Measurements from ENCODE around the gene MDN1. TPM values are rescaled to one million over a fixed set of nuclear protein-coding genes. Genes with fewer than 3 reads are reported as not detected.

The MDN1 gene
- polyA plus RNA-seq, 1 of the 3 experiments (the other 2 are of a cell fraction), result 8.5 TPM

DNA sequence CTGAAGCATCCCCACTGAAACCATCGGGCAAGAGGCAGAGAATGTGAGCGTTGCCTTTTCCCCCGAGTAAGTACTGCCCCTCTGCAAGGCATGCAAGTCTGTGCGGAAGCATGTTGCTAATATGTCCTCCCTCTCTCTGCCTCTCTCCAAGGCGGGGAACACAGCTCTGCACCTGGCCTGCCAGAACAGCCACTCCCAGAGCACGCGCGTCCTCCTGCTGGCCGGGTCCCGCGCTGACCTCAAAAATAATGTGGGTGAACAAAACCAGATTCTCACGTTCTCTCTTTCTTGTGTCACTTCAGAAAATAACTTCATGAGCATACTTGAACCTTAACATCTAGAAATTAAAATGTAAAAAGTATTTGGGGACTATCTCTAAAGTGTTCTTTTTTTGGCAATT, 207.5 kb downstream of the MDN1 start:
- 92% methylated on average over 12 of the region's 12 CpGs for WGBS (ENCODE audit: low lambda C conversion rate)
- Histone ChIP-seq H3K9me3 (no peaks in the 10 kb centered on the region), H3K4me2 (no peak overlapping the region), H3F3A (replicated peaks; ENCODE audit: insufficient read depth) (no peaks in the 10 kb centered on the region), H3K36me3 (replicated peaks in 1 of 2; ENCODE audit: control insufficient read depth in 1 of 2, insufficient read depth in 2 of 2, low read length in 1 of 2) (no peaks in the 10 kb centered on the region), H3K9ac (no peak overlapping the region), H3K27me3 (ENCODE audit: insufficient read depth) (no peaks in the 10 kb centered on the region), H3K4me1 (ENCODE audit: control insufficient read depth in 1 of 2, insufficient read depth in 2 of 2, low read depth in 1 of 2, low read length in 1 of 2) (no peaks in the 10 kb centered on the region), H3K79me2 (ENCODE audit: insufficient read depth) (no peaks in the 10 kb centered on the region), H3K9me2 (no peaks in the 10 kb centered on the region), H3K27ac (ENCODE audit: low read depth in 2 of 2, low read length in 1 of 2) (no peak overlapping the region), H4K20me1 (ENCODE audit: insufficient read depth) (no peaks in the 10 kb centered on the region), H2AFZ (ENCODE audit: low read depth) (no peak overlapping the region), H3K4me3 (ENCODE audit: low read depth in 2 of 2, low read length in 1 of 2) (no peak overlapping the region)
- TF ChIP-seq RXRA (IDR thresholded peaks at IDR 0.05; ENCODE audit: borderline replicate concordance, low read depth), result no peak
- TF ChIP-seq, protein P1, sequence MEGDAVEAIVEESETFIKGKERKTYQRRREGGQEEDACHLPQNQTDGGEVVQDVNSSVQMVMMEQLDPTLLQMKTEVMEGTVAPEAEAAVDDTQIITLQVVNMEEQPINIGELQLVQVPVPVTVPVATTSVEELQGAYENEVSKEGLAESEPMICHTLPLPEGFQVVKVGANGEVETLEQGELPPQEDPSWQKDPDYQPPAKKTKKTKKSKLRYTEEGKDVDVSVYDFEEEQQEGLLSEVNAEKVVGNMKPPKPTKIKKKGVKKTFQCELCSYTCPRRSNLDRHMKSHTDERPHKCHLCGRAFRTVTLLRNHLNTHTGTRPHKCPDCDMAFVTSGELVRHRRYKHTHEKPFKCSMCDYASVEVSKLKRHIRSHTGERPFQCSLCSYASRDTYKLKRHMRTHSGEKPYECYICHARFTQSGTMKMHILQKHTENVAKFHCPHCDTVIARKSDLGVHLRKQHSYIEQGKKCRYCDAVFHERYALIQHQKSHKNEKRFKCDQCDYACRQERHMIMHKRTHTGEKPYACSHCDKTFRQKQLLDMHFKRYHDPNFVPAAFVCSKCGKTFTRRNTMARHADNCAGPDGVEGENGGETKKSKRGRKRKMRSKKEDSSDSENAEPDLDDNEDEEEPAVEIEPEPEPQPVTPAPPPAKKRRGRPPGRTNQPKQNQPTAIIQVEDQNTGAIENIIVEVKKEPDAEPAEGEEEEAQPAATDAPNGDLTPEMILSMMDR (IDR thresholded peaks at IDR 0.05), result 0 out of 2 replicates have a peak, but pooled peaks have one; percentile 14
- ChIA-PET POLR2A (interaction anchor here (0.5 kb wide), 1 partner anchor 464 kb away, joined by 4 read pairs; no protein-coding TSS in a partner anchor), CTCF (interaction anchor here (1.6 kb wide), 1 partner anchor 180 kb away, joined by 5 read pairs; no protein-coding TSS in a partner anchor)
- no peak for DNase-seq

DNA sequence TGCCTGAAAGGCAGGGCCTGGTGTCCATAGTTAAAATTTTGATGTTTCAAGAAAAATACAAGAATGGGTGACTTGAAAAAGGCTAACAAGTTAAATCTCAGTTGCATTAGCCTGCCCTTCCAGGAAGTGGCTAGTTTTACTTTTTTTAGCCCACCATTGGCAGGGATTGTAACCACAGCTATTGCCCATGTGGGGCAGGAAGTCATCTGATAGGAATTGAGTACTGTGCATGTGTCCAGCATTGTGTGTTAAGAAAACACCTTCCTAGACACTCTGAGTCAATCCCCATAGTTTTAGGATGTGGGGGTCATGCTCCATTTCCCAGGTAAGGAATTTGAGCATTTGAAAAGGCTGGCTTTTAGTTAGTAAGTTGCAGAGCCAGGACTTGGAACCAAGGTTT, 207.9 kb downstream of the MDN1 start:
- ChIA-PET CTCF (no interaction called here), POLR2A (interaction anchor here (0.5 kb wide), 1 partner anchor 464 kb away, joined by 4 read pairs; no protein-coding TSS in a partner anchor)
- no peak for TF ChIP-seq NFIC (IDR thresholded peaks at IDR 0.05; ENCODE audit: borderline replicate concordance)
- no peak for TF ChIP-seq JUND (IDR thresholded peaks at IDR 0.05)
- no peak for TF ChIP-seq SIN3A (IDR thresholded peaks at IDR 0.05; ENCODE audit: borderline replicate concordance, low read depth, low read length)
- TF ChIP-seq RAD21 (IDR thresholded peaks at IDR 0.05; ENCODE audit: low read length), result no peak
- no peak for TF ChIP-seq USF1 (IDR thresholded peaks at IDR 0.05; ENCODE audit: borderline replicate concordance, low read depth)
- no peaks in the 10 kb centered on the region for H3K36me3 ChIP-seq (replicated peaks in 1 of 2; ENCODE audit: control insufficient read depth in 1 of 2, insufficient read depth in 2 of 2, low read length in 1 of 2)
- H3K79me2 ChIP-seq (ENCODE audit: insufficient read depth), result no peaks in the 10 kb centered on the region
- H3F3A ChIP-seq (replicated peaks; ENCODE audit: insufficient read depth), result no peaks in the 10 kb centered on the region
- DNase-seq, result no peak
- no peak overlapping the region for H3K27ac ChIP-seq (ENCODE audit: low read depth in 2 of 2, low read length in 1 of 2)
- H4K20me1 ChIP-seq (ENCODE audit: insufficient read depth), result no peaks in the 10 kb centered on the region
- no peaks in the 10 kb centered on the region for H3K9me2 ChIP-seq
- H3K4me2 ChIP-seq, result 0 out of 2 replicates have a peak overlapping the region, but pooled peaks have one; percentile 10
- H3K4me3 ChIP-seq (ENCODE audit: low read depth in 2 of 2, low read length in 1 of 2), result no peak overlapping the region
- no peaks in the 10 kb centered on the region for H3K4me1 ChIP-seq (ENCODE audit: control insufficient read depth in 1 of 2, insufficient read depth in 2 of 2, low read depth in 1 of 2, low read length in 1 of 2)
- H3K9ac ChIP-seq, result no peak overlapping the region
- no peaks in the 10 kb centered on the region for H3K27me3 ChIP-seq (ENCODE audit: insufficient read depth)
- no peaks in the 10 kb centered on the region for H3K9me3 ChIP-seq
- H2AFZ ChIP-seq (ENCODE audit: low read depth), result no peak overlapping the region

DNA sequence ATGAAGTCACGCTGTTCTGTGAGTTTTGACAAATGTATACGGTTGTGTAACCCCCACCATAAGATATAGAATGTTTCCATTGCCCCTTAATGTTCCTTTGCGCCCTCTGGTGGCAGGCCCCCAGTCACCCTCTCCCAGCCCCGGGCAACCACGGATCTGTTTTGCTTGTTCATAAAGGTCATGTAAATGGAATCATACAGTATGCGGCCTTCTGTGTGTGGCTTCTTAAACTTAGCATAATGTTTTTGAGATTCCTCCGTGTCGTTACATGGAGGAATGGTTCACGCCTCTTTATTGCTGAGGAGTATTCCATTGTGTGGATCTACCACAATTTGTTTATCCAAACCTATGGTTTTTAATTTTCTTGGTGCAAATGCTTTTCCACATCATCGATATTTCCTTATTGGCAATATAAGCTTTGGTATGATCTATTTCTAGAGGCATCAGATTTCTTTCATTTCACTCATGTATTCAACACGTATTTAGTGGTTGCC, 209.4 kb downstream of the MDN1 start:
- Histone ChIP-seq H3K9me2 (no peaks in the 10 kb centered on the region), H4K20me1 (ENCODE audit: insufficient read depth) (no peaks in the 10 kb centered on the region), H3K36me3 (replicated peaks in 1 of 2; ENCODE audit: control insufficient read depth in 1 of 2, insufficient read depth in 2 of 2, low read length in 1 of 2) (no peaks in the 10 kb centered on the region), H3K9me3 (no peaks in the 10 kb centered on the region), H3K27me3 (ENCODE audit: insufficient read depth) (no peaks in the 10 kb centered on the region), H3K4me2 (no peak overlapping the region), H2AFZ (ENCODE audit: low read depth) (no peak overlapping the region), H3K4me3 (ENCODE audit: low read depth in 2 of 2, low read length in 1 of 2) (no peak overlapping the region; a peak in 1 of 4 replicates), H3K79me2 (ENCODE audit: insufficient read depth) (no peaks in the 10 kb centered on the region), H3F3A (replicated peaks; ENCODE audit: insufficient read depth) (no peaks in the 10 kb centered on the region), H3K4me1 (ENCODE audit: control insufficient read depth in 1 of 2, insufficient read depth in 2 of 2, low read depth in 1 of 2, low read length in 1 of 2) (no peaks in the 10 kb centered on the region), H3K9ac (no peak overlapping the region), H3K27ac (ENCODE audit: low read depth in 2 of 2, low read length in 1 of 2) (no peak overlapping the region)
- peak; percentile 46 for DNase-seq
- CTCF ChIA-PET, result interaction anchor here (1.0 to 1.8 kb wide), 4 partner anchors 14 to 238 kb away, joined by 3 to 4 read pairs (median 4); no protein-coding TSS in a partner anchor
- WGBS (ENCODE audit: low lambda C conversion rate), result 80% methylated on average over 11 of the region's 11 CpGs
- POLR2A ChIA-PET, result no interaction called here
- TF ChIP-seq, protein P1 (IDR thresholded peaks at IDR 0.05), result peak; percentile 60
- TF ChIP-seq FOXM1 (IDR thresholded peaks at IDR 0.05; ENCODE audit: low read depth) (no peak), CHD2 (IDR thresholded peaks at IDR 0.05; ENCODE audit: low read length, partially characterized antibody) (no peak), YY1 (IDR thresholded peaks at IDR 0.05; ENCODE audit: low read depth) (no peak), JUND (IDR thresholded peaks at IDR 0.05) (no peak), SMC3 (IDR thresholded peaks at IDR 0.05; ENCODE audit: low read depth, low read length) (peak; percentile 44), RAD21 (IDR thresholded peaks at IDR 0.05; ENCODE audit: low read length) (peak; percentile 36), NRF1 (IDR thresholded peaks at IDR 0.05; ENCODE audit: low read depth, low read length) (no peak), RFX5 (IDR thresholded peaks at IDR 0.05; ENCODE audit: low read length) (no peak), ELF1 (IDR thresholded peaks at IDR 0.05) (no peak), MEF2A (IDR thresholded peaks at IDR 0.05; ENCODE audit: borderline replicate concordance, low read depth) (no peak), FOSL2 (IDR thresholded peaks at IDR 0.05; ENCODE audit: borderline replicate concordance, low read depth) (no peak), SIN3A (IDR thresholded peaks at IDR 0.05; ENCODE audit: borderline replicate concordance, low read depth, low read length) (no peak), RCOR1 (IDR thresholded peaks at IDR 0.05; ENCODE audit: low read length) (no peak), GATA2 (CRISPR knock-in tag; IDR thresholded peaks at IDR 0.05) (no peak), GABPA (IDR thresholded peaks at IDR 0.05; ENCODE audit: low read depth) (no peak)

Data from SK-N-SH (cell line).